ENCODE measurements around the gene AQP2.

Gene AQP2

DNA sequence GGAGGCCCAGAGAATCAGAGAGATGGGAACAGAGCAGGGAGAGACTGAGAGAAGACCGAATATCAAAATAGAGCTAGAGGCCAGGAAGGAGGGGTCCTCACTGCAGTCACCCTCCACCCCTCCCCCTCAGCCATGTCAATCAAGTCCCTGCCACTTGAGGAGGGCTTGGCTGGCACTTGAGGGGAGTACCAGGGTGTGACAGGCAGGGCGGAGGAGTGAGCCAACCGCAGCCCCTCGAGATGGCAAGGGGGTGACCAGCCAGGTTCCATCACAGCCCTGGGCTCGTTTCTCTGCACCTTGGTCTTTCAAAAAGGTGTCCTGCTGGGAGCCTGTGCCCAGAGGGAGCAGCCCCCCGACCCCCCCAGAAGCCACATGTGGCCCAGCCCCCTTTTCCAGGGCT, 15.3 kb downstream of the AQP2 start:
- no peak overlapping the region for H3K4me3 ChIP-seq (replicated peaks; ENCODE audit: low read depth, low read length)
- no peak for DNase-seq (ENCODE audit: low read depth)
- TF ChIP-seq, protein P1, sequence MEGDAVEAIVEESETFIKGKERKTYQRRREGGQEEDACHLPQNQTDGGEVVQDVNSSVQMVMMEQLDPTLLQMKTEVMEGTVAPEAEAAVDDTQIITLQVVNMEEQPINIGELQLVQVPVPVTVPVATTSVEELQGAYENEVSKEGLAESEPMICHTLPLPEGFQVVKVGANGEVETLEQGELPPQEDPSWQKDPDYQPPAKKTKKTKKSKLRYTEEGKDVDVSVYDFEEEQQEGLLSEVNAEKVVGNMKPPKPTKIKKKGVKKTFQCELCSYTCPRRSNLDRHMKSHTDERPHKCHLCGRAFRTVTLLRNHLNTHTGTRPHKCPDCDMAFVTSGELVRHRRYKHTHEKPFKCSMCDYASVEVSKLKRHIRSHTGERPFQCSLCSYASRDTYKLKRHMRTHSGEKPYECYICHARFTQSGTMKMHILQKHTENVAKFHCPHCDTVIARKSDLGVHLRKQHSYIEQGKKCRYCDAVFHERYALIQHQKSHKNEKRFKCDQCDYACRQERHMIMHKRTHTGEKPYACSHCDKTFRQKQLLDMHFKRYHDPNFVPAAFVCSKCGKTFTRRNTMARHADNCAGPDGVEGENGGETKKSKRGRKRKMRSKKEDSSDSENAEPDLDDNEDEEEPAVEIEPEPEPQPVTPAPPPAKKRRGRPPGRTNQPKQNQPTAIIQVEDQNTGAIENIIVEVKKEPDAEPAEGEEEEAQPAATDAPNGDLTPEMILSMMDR (IDR thresholded peaks at IDR 0.05; ENCODE audit: low read length, missing control alignments), result no peak

DNA sequence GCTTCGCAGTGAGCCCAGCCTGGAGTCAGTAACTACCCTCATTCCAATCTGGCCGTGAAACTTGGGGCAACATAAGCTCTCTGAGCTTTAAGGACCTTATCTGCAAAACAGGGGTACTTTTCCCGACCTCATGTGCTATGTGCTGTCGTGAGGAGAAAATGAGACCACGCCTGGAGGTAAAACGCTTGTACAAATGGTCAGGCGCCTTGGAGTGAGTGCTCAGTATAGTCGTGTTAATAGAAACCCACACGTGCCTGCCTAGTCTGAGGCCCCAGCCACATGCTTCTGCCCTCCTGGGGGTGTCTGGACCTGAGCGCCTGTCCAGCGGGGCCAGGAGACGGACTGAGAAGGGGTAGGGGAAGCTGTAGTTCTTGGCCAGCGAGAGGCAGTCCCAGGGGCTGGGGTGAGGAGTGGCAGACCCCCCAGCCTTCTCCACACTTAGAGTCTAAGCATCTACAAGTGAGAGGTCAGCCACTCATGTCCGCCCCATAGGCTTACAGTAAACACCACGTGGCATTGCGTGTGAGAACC, 16.0 kb downstream of the AQP2 start:
- no peak for DNase-seq (ENCODE audit: low read depth)
- TF ChIP-seq, protein P1 (IDR thresholded peaks at IDR 0.05; ENCODE audit: low read length, missing control alignments), result no peak
- H3K4me3 ChIP-seq (replicated peaks; ENCODE audit: low read depth, low read length), result no peak overlapping the region

DNA sequence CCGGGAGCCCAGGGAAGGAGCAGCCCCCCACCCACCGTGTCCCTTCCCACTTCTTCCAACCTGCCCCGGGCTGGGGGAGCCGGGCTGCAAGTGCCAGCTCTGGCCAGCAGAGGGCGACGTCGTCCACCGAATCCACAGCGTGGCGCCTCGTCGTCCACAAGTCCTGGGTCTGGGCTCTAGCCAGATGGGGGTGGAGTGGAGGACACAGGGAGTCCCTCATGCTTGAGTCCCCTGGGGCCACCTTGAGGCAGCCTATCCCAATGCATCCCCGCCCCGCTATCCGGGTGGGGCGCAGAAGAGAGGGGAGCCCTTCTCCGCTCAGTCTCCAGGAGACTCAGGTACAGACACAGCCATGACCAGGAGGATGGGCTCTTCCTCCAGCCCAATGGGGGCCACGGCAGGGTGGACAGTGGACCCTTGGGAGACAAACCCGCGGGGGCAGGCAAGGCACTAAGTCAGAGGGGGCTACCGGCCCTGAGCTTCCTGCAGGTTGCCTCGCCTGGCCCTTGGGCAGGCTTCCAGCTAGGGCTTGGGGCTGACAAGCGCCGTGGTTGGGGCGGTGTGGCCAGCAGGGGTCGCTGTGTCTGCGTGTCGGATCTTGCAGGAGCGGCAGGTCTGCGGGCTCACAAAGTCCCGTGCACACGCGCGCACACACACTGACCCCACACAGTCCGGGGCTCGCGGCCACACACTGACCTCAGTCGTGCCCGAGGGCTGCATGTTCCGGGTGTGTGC, 16.7 kb downstream of the AQP2 start:
- DNase-seq (ENCODE audit: low read depth), result peak; percentile 90
- TF ChIP-seq, protein P1 (IDR thresholded peaks at IDR 0.05; ENCODE audit: low read length, missing control alignments), result peak; percentile 75

DNA sequence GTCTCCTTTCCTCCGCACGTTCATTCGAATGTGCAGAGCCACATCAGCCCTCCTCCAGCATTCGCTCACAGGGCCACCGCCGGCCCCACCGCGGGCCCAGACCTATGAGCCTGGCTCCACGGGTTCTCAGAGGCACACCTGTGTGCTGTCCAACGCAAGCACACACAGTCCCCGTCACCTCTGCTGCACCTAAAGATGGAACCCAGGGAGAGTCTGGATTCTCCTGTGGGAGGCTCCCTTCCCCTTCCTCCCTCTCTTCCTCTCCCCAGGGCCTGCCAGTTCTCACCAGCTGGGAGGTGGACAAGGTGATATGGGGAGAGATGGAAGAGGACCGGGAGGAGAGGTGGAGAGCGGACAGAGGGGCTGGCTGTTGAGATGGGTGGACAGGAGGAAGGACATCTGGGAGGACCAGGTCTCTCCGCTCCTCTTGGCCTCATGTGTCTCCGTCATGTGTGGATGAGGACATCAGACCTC, 17.3 kb downstream of the AQP2 start:
- no peak for DNase-seq (ENCODE audit: low read depth)
- peak overlapping the region; percentile 48 for H3K4me3 ChIP-seq (replicated peaks; ENCODE audit: low read depth, low read length)
- TF ChIP-seq, protein P1 (IDR thresholded peaks at IDR 0.05; ENCODE audit: low read length, missing control alignments), result no peak

More for the DNA sequence above, 16.7 kb downstream of the AQP2 start:
- peak overlapping the region; percentile 48 for H3K4me3 ChIP-seq (replicated peaks; ENCODE audit: low read depth, low read length)

DNA sequence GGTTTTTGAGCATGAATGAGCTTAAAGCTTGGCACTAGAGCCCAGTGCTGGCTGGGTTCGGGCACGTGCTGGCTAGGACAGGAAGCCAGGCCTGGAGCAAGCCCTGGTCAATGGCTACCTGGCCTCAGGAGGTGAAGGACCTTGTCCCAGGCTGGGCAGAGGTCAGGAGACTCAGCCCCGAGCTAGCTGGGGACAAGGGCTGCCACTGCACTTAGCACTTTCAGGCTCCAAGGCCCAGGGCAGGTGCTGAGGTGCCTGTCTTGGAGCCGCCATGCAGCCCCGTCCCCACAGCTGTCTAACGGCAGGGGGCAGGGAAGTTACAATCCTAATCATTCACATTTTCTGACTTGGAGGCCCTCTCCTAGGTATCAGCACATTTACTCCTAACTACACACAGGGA, 17.9 kb downstream of the AQP2 start:
- H3K4me3 ChIP-seq (replicated peaks; ENCODE audit: low read depth, low read length), result no peak overlapping the region
- TF ChIP-seq, protein P1 (IDR thresholded peaks at IDR 0.05; ENCODE audit: low read length, missing control alignments), result no peak
- no peak for DNase-seq (ENCODE audit: low read depth)

DNA sequence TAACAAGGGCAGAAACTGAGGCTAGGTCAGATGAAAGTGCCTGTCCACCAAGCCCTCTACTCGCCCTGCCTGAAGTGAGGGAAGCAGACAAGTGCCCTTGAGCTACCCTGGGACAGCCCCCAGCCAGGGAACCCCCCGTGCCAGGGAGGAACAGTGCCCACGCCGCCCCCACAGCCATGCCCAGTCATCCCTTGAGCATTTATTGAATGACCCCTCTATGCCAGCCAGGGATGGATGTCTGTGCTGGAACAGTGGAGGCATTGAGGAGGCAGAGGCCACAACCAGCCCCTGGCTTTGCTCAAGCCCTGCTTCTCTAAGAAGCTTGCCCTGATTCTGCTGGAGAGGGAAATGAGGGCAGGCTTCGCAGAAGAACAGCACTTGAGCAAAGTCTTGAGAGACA, 18.5 kb downstream of the AQP2 start:
- TF ChIP-seq, protein P1 (IDR thresholded peaks at IDR 0.05; ENCODE audit: low read length, missing control alignments), result no peak
- no peak for DNase-seq (ENCODE audit: low read depth)
- H3K4me3 ChIP-seq (replicated peaks; ENCODE audit: low read depth, low read length), result no peak overlapping the region

Measured in fibroblast of pulmonary artery (primary cell).